ENCODE measurements around the gene ACOXL.

ACOXL gene

DNA sequence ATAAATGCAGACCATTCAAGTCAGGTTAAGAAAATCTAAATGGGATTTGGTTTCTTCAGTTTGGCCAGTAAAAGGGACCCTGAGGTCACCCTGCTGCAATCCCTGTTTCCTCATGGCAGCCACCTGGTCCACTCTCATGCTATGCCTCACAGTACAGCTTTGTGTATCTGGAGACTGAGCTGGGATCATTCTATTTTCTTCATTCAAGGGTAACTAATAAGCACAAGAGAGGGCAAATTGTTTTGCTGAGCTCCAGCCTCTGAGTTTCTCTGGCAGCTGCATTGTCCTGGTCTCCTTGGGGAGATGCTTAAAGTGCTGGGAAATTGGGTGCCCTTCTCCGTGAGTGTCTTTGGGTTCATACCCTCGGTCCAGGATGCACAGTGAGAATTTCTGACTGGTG lies 369.8 kb downstream of the ACOXL start:
- Histone ChIP-seq H3K4me3 (replicated peaks; ENCODE audit: low read depth, low read length) (no peak overlapping the region), H3K27me3 (replicated peaks; ENCODE audit: control insufficient read depth, insufficient read depth, low read length) (no peaks in the 10 kb centered on the region; the same call in 1 of the 2 replicates), H3K36me3 (ENCODE audit: control insufficient read depth, insufficient read depth, low read length) (no peaks in the 10 kb centered on the region)
- TF ChIP-seq, protein P1, sequence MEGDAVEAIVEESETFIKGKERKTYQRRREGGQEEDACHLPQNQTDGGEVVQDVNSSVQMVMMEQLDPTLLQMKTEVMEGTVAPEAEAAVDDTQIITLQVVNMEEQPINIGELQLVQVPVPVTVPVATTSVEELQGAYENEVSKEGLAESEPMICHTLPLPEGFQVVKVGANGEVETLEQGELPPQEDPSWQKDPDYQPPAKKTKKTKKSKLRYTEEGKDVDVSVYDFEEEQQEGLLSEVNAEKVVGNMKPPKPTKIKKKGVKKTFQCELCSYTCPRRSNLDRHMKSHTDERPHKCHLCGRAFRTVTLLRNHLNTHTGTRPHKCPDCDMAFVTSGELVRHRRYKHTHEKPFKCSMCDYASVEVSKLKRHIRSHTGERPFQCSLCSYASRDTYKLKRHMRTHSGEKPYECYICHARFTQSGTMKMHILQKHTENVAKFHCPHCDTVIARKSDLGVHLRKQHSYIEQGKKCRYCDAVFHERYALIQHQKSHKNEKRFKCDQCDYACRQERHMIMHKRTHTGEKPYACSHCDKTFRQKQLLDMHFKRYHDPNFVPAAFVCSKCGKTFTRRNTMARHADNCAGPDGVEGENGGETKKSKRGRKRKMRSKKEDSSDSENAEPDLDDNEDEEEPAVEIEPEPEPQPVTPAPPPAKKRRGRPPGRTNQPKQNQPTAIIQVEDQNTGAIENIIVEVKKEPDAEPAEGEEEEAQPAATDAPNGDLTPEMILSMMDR (IDR thresholded peaks at IDR 0.05; ENCODE audit: insufficient read depth, low read length, poor library complexity, severe bottlenecking) = no peak
- DNase-seq (ENCODE audit: extremely low read depth, insufficient read length) = no peak

DNA sequence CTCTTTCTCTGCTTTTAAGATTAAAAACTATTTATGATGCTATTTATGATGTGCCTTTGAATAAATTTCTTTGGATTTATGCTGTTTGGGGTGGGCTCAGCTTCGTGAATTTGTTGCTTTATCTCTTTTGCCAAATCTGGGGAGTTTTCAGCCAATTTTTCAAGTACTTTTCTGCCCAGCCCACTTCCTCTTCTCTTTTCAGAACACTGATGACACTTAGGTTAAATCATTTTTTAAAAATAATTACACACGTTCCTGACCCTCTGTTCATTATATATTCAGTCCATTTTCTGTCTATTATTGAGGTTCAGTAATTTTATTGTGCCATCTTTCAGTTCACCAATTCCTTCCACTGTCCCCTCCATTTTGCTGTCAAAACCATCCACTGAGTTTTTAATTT lies 373.6 kb downstream of the ACOXL start:
- Histone ChIP-seq H3K4me3 (replicated peaks; ENCODE audit: low read depth, low read length) (no peak overlapping the region), H3K27me3 (replicated peaks; ENCODE audit: control insufficient read depth, insufficient read depth, low read length) (peaks cover 2% of the 10 kb centered on the region; the same call in 1 of the 2 replicates), H3K36me3 (ENCODE audit: control insufficient read depth, insufficient read depth, low read length) (no peaks in the 10 kb centered on the region)
- TF ChIP-seq, protein P1 (IDR thresholded peaks at IDR 0.05; ENCODE audit: insufficient read depth, low read length, poor library complexity, severe bottlenecking) = no peak
- no peak for DNase-seq (ENCODE audit: extremely low read depth, insufficient read length)

DNA sequence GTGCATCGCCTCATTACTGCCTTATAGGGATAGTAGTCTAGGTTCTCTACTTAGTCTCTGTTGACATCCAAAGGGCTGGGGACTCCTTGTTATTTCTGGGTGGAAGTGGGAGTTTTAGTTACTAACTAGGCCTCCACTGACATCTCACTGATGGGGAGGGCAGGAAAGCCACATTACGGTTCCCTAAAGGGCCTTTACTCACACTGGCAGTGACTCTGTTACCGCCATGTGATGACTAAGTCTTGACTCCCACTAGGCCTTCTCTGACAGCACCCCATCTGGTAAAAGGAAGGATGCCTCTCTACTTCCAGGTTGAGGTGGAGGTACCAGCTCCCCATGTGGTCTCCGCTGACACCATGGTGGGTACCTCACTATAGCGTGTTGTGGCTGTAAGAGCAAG lies 374.3 kb downstream of the ACOXL start:
- H3K36me3 ChIP-seq (ENCODE audit: control insufficient read depth, insufficient read depth, low read length) = no peaks in the 10 kb centered on the region
- no peak overlapping the region for H3K4me3 ChIP-seq (replicated peaks; ENCODE audit: low read depth, low read length)
- DNase-seq (ENCODE audit: extremely low read depth, insufficient read length) = no peak
- TF ChIP-seq, protein P1 (IDR thresholded peaks at IDR 0.05; ENCODE audit: insufficient read depth, low read length, poor library complexity, severe bottlenecking) = no peak
- peaks cover 2% of the 10 kb centered on the region; the same call in 1 of the 2 replicates for H3K27me3 ChIP-seq (replicated peaks; ENCODE audit: control insufficient read depth, insufficient read depth, low read length)

DNA sequence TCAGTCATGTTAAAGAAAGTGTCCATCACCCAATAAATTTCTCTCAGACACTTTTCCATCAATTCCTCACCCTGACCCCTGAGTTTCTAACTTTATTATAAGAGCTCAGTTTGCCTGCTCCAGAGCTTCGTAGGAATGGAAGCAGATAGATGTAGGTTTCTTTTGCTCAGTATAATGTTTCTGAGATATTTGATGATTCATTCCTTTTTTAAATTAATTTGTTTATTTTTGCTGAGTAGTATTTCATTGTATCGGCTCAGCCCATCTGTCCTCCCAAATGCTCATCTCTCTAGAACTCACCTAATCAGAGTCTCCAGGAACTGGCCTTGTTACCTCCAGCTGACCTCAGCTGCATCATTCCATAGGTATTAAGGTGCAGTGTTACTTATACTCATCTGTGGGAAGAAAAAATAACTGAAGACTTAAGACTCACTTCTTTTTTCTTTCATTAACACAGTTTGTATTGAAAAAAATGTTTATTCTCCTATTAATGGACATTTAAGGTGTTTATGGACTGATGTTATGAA lies 376.4 kb downstream of the ACOXL start:
- Histone ChIP-seq H3K27me3 (replicated peaks; ENCODE audit: control insufficient read depth, insufficient read depth, low read length) (peaks cover 2% of the 10 kb centered on the region), H3K4me3 (replicated peaks; ENCODE audit: low read depth, low read length) (no peak overlapping the region), H3K36me3 (ENCODE audit: control insufficient read depth, insufficient read depth, low read length) (no peaks in the 10 kb centered on the region)
- DNase-seq (ENCODE audit: extremely low read depth, insufficient read length) = no peak
- TF ChIP-seq, protein P1 (IDR thresholded peaks at IDR 0.05; ENCODE audit: insufficient read depth, low read length, poor library complexity, severe bottlenecking) = no peak

DNA sequence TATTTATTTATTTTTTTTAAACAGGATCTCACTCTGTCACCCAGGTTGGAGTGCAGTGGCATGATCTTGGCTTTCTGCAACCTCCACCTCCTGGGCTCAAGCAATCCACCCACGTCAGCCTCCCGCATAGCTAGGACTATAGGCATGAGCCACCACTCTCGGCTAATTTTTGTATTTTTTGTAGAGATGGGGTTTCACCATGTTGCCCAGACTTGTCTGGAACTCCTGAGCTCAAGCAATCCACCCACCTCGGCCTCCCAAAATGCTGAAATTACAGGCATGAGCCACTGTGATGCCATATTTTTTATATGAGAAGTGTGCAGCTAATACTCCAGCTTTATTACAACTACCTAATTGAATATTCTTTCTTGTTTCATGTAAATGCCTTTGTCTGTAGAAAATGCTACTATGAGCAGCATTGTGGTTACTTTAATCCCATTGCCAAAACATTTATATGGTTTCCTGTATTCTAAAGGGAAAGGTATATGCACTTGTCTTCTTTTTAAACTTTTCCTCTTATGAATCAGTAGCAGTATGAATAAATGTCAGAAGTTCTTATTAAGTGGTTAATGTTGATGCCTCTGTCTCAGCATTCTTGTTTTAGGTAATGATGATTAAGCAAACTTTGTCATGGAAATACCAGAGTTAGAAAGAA lies 378.9 kb downstream of the ACOXL start:
- no peak for DNase-seq (ENCODE audit: extremely low read depth, insufficient read length)
- peaks cover 2% of the 10 kb centered on the region for H3K27me3 ChIP-seq (replicated peaks; ENCODE audit: control insufficient read depth, insufficient read depth, low read length)
- no peaks in the 10 kb centered on the region for H3K36me3 ChIP-seq (ENCODE audit: control insufficient read depth, insufficient read depth, low read length)
- no peak overlapping the region for H3K4me3 ChIP-seq (replicated peaks; ENCODE audit: low read depth, low read length)
- TF ChIP-seq, protein P1 (IDR thresholded peaks at IDR 0.05; ENCODE audit: insufficient read depth, low read length, poor library complexity, severe bottlenecking) = no peak

Data from GM06990 (cell line).